Cardiac fibroblast (primary cell): ENCODE data around the gene TAOK1.
A peak's percentile ranks its signal among the peaks of the same experiment; 100 is the strongest.

Experiments
- DNase-seq, 2 donors: peaks; one replicate each; pipeline versions ENCODE4 v3.0.0 to v3.0.0-alpha.2; 2010; ENCODE audit warnings: low read depth in 2 of 2
- H3K4me3 ChIP-seq, 2 donors: replicated peaks in 1 of 2; 1 replicate in 1 of 2; 2 replicates in 1 of 2; pipeline ENCODE4 v1.5.1; 2011; ENCODE audit warnings: low read depth in 2 of 2, low read length in 2 of 2, mild to moderate bottlenecking in 2 of 2, moderate library complexity in 1 of 2
- TF ChIP-seq, protein P1 (sequence below): IDR thresholded peaks from one replicate; pipeline ENCODE4 v1.5.1; 2011; ENCODE audit warnings: low read depth, mild to moderate bottlenecking, low read length, inconsistent platforms

Gene TAOK1

DNA sequence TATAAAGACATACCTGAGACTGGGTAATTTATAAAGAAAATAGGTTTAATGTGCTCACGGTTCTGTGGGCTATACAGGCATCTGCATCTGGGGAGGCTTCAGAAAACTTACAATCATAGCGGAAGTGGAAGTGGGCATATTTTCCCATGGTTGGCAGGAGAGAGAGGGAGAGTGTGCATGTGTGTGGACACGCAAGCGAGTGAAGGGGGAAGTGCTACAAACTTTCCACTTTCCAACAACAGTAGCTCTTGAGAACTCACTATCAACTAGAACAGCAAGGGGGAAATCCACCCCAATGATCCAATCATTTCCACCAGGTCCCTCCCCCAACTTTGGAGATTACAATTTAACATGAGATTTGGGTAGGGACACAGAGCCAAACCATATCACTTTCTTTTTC lies 11.1 kb downstream of the TAOK1 start:
- TF ChIP-seq, protein P1, sequence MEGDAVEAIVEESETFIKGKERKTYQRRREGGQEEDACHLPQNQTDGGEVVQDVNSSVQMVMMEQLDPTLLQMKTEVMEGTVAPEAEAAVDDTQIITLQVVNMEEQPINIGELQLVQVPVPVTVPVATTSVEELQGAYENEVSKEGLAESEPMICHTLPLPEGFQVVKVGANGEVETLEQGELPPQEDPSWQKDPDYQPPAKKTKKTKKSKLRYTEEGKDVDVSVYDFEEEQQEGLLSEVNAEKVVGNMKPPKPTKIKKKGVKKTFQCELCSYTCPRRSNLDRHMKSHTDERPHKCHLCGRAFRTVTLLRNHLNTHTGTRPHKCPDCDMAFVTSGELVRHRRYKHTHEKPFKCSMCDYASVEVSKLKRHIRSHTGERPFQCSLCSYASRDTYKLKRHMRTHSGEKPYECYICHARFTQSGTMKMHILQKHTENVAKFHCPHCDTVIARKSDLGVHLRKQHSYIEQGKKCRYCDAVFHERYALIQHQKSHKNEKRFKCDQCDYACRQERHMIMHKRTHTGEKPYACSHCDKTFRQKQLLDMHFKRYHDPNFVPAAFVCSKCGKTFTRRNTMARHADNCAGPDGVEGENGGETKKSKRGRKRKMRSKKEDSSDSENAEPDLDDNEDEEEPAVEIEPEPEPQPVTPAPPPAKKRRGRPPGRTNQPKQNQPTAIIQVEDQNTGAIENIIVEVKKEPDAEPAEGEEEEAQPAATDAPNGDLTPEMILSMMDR: no peak
- no peak for DNase-seq

DNA sequence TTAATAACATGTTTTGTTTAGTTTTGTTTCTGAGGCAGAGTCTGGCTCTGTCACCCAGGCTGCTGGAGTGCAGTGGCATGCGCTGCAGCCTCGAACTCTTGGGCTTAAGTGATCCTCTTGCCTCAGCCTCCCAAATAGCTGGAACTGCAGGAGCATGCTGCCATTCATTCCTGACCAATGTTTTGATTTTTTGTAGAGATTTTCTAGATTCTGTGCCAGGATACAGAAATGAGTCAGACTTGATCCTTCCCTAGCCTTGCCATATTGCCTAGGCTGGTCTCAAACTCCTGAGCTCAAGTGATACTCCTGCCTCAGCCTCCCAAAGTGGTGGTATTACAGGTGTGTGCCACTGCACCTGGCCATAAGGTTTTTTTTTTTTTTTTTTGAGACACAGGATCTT lies 17.7 kb downstream of the TAOK1 start:
- TF ChIP-seq, protein P1: no peak
- no peak overlapping the region for H3K4me3 ChIP-seq
- no peak for DNase-seq

More for the DNA sequence above, 11.1 kb downstream of the TAOK1 start:
- no peak overlapping the region for H3K4me3 ChIP-seq

DNA sequence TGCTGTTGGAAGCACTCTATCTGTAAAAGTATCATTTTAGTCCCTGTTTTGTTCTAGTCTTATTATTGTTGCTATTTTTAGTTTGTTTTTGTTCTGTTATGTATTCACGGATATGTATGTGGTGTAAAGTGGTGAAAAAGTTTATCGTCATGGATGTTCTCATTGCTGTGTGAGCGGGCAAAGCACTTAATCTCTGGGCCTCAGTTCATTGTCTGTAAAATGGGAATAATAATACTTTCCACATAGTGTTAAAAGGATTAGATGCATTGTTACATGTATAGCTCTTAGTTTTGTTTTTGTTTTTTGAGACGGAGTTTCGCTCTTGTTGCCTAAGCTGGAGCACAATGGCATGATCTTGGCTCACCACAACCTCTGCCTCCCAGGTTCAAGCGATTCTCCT lies 19.8 kb downstream of the TAOK1 start:
- DNase-seq: no peak
- TF ChIP-seq, protein P1: no peak
- no peak overlapping the region for H3K4me3 ChIP-seq

DNA sequence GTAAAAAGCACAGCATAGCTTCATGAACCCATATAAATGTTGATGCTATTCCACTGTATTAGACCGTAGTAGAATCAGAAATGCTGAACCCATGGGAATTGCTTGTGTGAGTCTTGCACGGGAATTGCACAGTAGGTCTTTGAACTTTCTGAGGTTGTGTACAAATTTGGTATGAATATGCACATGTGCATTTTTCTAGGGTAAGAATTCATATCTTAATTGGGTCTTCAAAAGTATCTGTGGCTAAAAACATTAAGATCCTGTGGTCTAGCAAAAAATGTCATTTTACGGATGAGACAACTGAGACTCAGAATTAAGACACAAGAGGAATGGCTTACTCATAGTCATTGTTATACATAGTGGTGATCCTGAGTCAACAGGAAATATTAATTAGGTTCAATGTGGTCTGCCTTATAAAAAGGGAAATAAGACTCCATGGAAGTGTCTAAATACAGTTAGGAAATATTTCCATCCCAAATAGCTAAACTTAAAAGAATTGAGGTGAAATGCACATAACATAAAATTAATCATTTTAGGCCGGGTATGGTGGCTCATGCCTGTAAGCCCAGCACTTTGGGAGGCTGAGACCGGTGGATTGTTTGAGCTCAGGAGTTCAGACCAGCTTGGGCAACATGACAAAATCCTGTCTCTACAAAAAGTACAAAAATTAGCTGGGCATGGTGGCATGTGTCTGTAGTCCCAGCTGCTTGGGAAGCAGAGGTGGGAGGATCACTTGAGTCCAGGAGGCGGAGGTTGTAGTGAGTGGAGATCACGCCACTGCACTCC lies 22.8 kb downstream of the TAOK1 start:
- TF ChIP-seq, protein P1: no peak
- DNase-seq: peak; percentile 46 to 80
- no peak overlapping the region for H3K4me3 ChIP-seq

DNA sequence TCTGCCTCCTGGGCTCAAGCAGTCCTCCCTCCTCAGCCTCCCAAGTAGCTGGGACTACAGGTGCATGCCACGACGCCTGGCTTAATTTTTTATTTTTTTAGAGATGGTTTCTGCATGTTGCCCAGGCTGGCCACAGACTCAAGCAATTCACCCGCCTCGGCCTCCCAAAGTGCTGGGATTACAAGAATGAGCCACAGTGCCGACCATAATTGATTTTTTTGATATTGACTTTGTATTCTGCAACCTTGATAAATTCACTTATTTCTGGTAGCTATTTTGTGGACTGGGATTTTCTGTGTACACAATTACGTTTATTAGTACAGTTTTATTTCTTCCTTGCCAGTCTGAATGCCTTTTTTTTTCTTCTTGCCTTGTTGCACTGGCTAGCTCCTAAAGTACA lies 30.0 kb downstream of the TAOK1 start:
- TF ChIP-seq, protein P1: no peak
- no peak overlapping the region for H3K4me3 ChIP-seq
- DNase-seq: no peak

DNA sequence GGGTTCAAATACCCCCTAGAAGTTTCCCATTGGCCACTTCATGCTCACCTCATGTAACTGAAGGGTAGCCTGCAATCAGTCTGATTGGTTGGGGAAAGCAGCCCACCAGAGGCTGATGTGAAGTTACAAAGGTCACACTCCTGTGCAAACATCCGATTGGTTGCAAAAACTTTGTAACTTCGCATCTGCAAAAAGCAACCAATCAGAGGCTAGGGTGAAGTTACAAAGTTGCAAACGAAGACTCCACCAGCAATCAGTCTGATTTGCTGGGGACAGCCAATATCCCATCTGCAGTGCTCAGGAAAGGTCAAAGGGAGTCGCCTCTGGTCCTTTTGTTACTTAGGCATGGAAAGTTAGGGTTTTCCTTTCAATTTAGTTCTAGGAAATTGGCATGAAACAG lies 40.1 kb downstream of the TAOK1 start:
- no peak overlapping the region for H3K4me3 ChIP-seq
- no peak for DNase-seq
- TF ChIP-seq, protein P1: no peak

DNA sequence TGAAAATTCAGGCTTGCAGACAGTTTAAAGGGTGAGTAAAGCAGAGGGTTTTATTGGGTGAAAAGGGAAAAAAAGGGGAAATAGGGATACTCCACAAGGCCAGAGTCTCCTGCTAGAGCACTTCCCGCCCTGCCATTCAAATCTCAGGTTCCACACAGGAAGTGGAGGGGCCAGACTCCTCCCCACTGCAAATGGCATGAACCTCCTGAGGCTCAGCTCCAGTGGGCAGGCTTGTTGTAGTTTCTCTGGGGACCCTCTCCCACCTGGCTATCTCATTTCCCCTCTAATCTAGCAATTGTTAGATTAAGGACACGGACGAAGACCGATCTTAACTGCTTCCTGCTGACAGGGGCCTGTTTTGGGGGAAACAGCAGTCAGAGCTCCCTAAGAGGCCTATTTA lies 43.4 kb downstream of the TAOK1 start:
- TF ChIP-seq, protein P1: no peak
- no peak for DNase-seq
- H3K4me3 ChIP-seq: no peak overlapping the region
